BJ (cell line): ENCODE data around the gene RIMBP2. TPM values are rescaled to one million over a fixed set of nuclear protein-coding genes. Genes with fewer than 3 reads are reported as not detected.

ENCODE experiments used
- CTCF ChIA-PET: fragments of 350-600 bp; formaldehyde crosslinking; extraction: SDS; loops from one replicate; lab custom pipeline; 2021; ENCODE audit warnings: antibody characterized with exemption, inconsistent platforms; lab: Yijun Ruan, JAX
- POLR2A ChIA-PET: fragments of 300-600 bp; sonication (Branson Sonifier 250); formaldehyde crosslinking; extraction: SDS; loops from one replicate; lab custom pipeline; 2021; ENCODE audit warnings: antibody characterized with exemption; lab: Charles Lee
- DNase-seq: peaks from one replicate; pipeline ENCODE4 v3.0.0-alpha.2; 2011; ENCODE audit warnings: low read depth
- H3K27me3 ChIP-seq: 2 replicates; pipeline ENCODE4 v1.6.0; 2011; ENCODE audit warnings: low read length; ENCODE audit not compliant: control insufficient read depth, insufficient read depth
- H3K36me3 ChIP-seq: 2 replicates; pipeline ENCODE4 v1.5.1; 2011; ENCODE audit warnings: low read length; ENCODE audit not compliant: control insufficient read depth, insufficient read depth
- H3K4me3 ChIP-seq: 2 replicates; pipeline ENCODE4 v1.5.1; 2011; ENCODE audit warnings: low read depth, mild to moderate bottlenecking, control low read depth, low read length
- CTCF ChIP-seq: IDR thresholded peaks from 2 replicates; pipeline ENCODE4 v1.5.1; 2011; ENCODE audit warnings: low read depth, mild to moderate bottlenecking, control low read depth, inconsistent platforms, low read length, moderate library complexity; ENCODE audit not compliant: insufficient read depth
- polyA plus RNA-seq: library from polyadenylated mRNA; depleted of rRNA; stranded (reverse); fragments of >200 nt; gene quantifications from 2 replicates; pipeline ENCODE4 v1.2.3, GENCODE V29; 2011

The RIMBP2 gene
- polyA plus RNA-seq, 1 experiment: 0.05 TPM

DNA sequence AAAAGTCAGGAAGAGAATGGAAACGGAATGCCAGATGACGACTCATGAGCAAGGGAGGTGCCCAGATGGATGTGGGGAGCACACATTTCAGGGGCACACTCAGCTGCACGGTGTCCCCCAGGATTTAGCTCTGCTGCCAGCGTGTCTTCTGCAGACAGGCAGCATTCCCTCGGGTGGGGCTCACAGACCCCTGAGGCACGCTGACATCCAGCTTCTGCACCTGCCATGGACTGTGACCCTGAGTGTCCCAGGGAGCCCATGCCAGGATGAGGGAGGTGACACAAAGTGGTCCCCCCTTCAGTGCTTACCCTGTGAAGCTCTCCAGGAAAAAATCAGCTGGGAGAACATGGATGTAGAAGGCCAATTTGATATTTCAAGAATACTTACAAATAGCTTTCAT lies 294.2 kb downstream of the RIMBP2 start:
- POLR2A ChIA-PET: no interaction called here
- no peak for TF ChIP-seq CTCF
- no peak overlapping the region for H3K4me3 ChIP-seq
- H3K27me3 ChIP-seq: no peaks in the 10 kb centered on the region
- CTCF ChIA-PET: interaction anchor here (0.8 kb wide), 1 partner anchor 167 kb away, joined by 3 read pairs; no protein-coding TSS in a partner anchor
- DNase-seq: no peak
- H3K36me3 ChIP-seq: no peaks in the 10 kb centered on the region

DNA sequence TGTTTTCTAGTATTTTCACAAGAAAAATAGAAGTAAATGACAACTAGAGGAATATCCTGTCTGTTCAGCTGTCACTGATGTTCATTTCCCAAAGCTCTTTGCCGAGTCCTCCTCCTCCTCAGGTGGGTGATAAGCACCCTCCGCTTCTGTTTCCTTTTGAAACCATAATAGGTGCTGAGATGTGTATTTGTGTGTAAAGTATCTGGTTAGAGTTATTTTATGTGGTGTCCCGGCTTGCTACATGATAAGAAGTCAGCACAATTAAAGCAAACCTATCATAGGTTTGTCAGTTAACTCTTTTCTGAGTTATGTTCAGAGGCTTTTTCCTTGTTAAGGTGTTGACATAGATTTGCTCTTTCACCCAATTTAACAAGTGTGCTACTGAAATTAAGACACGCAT lies 296.0 kb downstream of the RIMBP2 start:
- Histone ChIP-seq H3K4me3 (no peak overlapping the region), H3K36me3 (no peaks in the 10 kb centered on the region), H3K27me3 (no peaks in the 10 kb centered on the region)
- ChIA-PET POLR2A (no interaction called here), CTCF (no interaction called here)
- no peak for DNase-seq
- no peak for TF ChIP-seq CTCF

DNA sequence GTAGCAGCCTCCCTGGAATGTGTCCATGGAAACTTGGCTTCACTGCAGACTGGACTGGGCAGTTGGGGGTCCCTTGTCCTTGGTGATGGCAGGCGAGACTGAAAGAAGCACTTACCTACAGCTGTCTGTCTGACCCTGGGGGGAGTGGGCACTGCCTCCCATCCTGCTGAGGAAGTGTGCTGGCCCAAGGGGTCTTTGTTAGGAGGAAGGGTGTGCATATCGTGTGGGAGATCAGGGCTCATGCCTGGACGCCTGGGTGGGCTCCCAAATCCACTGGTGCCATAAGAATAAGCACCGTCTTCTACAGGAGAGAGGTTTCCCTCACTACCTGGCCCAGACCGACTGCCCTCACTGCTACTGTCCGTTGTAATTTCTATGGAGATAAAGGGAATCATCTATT lies 297.0 kb downstream of the RIMBP2 start:
- TF ChIP-seq CTCF: no peak
- ChIA-PET CTCF (no interaction called here), POLR2A (no interaction called here)
- H3K27me3 ChIP-seq: no peaks in the 10 kb centered on the region
- DNase-seq: no peak
- no peaks in the 10 kb centered on the region for H3K36me3 ChIP-seq
- no peak overlapping the region for H3K4me3 ChIP-seq

- ChIA-PET POLR2A (no interaction called here), CTCF (no interaction called here)
- DNase-seq: no peak
These were observed 297.8 kb downstream of the RIMBP2 start for GRCh38 chr12:130418251-130418650.

DNA sequence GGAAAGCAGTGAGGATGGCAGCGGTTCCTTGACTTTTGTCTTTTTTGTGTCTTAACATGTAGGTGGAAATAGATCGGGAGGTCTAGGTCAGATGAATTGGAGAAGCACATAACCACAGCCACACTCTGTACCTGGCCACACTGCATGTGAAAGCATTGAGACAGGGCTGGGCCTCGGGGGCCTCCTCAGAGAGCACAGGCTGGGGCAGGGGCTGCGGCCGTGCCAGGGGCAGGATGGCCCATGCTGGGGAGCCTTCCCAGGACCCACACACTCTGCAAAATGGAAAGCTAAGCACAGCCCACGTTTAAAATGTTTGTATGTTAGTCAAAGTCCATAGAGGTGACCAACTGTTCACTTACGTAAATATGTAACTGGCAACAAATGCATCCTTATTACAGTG lies 301.7 kb downstream of the RIMBP2 start:
- H3K4me3 ChIP-seq: no peak overlapping the region
- H3K27me3 ChIP-seq: no peaks in the 10 kb centered on the region
- ChIA-PET CTCF (no interaction called here), POLR2A (no interaction called here)
- DNase-seq: no peak
- TF ChIP-seq CTCF: no peak
- no peaks in the 10 kb centered on the region for H3K36me3 ChIP-seq

More at GRCh38 chr12:130418251-130418650, 297.8 kb downstream of the RIMBP2 start:
- TF ChIP-seq CTCF: no peak
- H3K27me3 ChIP-seq: no peaks in the 10 kb centered on the region
- H3K4me3 ChIP-seq: no peak overlapping the region
- H3K36me3 ChIP-seq: no peaks in the 10 kb centered on the region
